OCI-LY7 (cell line): ENCODE results near the gene ADD3. TPM values are rescaled to one million over a fixed set of nuclear protein-coding genes. Genes with fewer than 3 reads are reported as not detected.

Experiments
- BruUV-seq: library from RNA; stranded (reverse); fragments of 400-500 nt; replicated peaks from 2 replicates; lab custom pipeline; 2021; lab: Mats Ljungman, UMichigan
- CTCF ChIA-PET: fragments of 300-600 bp; sonication (Branson Sonifier 250); formaldehyde crosslinking; loops from one replicate; lab custom pipeline; 2022; ENCODE audit warnings: antibody characterized with exemption; ENCODE audit not compliant: unreplicated experiment; lab: Charles Lee
- POLR2A ChIA-PET: fragments of 300-600 bp; sonication (Branson Sonifier 250); formaldehyde crosslinking; loops from one replicate; lab custom pipeline; 2022; ENCODE audit warnings: antibody characterized with exemption; lab: Charles Lee
- DNase-seq: peaks from one replicate; pipeline ENCODE4 v3.0.0-alpha.2; 2015; ENCODE audit warnings: low spot score
- H2AFZ ChIP-seq: fragments of 200-600 bp; sonication (generic), shearing (Covaris generic); 2 replicates; pipeline ENCODE4 v1.6.1; 2014; ENCODE audit warnings: mild to moderate bottlenecking, antibody characterized with exemption, low read length, moderate library complexity
- H3K27ac ChIP-seq: fragments of 200-600 bp; sonication (generic); 2 replicates; pipeline ENCODE4 v1.5.1; 2014; ENCODE audit warnings: mixed run types, low read depth, mild to moderate bottlenecking, moderate library complexity, low read length, inconsistent platforms; ENCODE audit not compliant: poor library complexity, severe bottlenecking
- H3K36me3 ChIP-seq: fragments of 200-600 bp; sonication (generic); 2 replicates; pipeline ENCODE4 v1.6.1; 2014; ENCODE audit warnings: mild to moderate bottlenecking, antibody characterized with exemption, low read length, moderate library complexity, mixed read lengths; ENCODE audit not compliant: insufficient read depth
- H3K4me1 ChIP-seq: fragments of 200-600 bp; sonication (generic); 2 replicates; pipeline ENCODE4 v1.5.1; 2014; ENCODE audit warnings: mild to moderate bottlenecking, low read length; ENCODE audit not compliant: insufficient read depth, poor library complexity, severe bottlenecking
- H3K4me2 ChIP-seq: fragments of 200-600 bp; sonication (generic); 2 replicates; pipeline ENCODE4 v1.6.1; 2014; ENCODE audit warnings: mild to moderate bottlenecking, low read length
- H3K4me3 ChIP-seq: fragments of 200-600 bp; sonication (generic); 2 replicates; pipeline ENCODE4 v1.5.1; 2014; ENCODE audit warnings: mild to moderate bottlenecking, low read depth, low read length; ENCODE audit not compliant: poor library complexity, severe bottlenecking
- H3K79me2 ChIP-seq: fragments of 200-600 bp; sonication (generic); 2 replicates; pipeline ENCODE4 v1.6.1; 2016; ENCODE audit warnings: low read depth, mild to moderate bottlenecking, low read length, moderate library complexity, mixed read lengths; ENCODE audit not compliant: insufficient read depth
- H3K9me2 ChIP-seq: fragments of 200-600 bp; sonication (generic); 2 replicates; pipeline ENCODE4 v1.6.1; 2016; ENCODE audit warnings: mild to moderate bottlenecking, low read length, mixed read lengths; ENCODE audit not compliant: insufficient read depth
- H3K9me3 ChIP-seq: fragments of 200-600 bp; sonication (generic); 2 replicates; pipeline ENCODE4 v1.6.1; 2014; ENCODE audit warnings: mild to moderate bottlenecking, mixed run types, low read length, mixed read lengths
- H4K20me1 ChIP-seq: fragments of 200-600 bp; sonication (generic); 2 replicates; pipeline ENCODE4 v1.6.1; 2014; ENCODE audit warnings: mild to moderate bottlenecking, antibody characterized with exemption, low read length, moderate library complexity, mixed read lengths; ENCODE audit not compliant: insufficient read depth
- CTCF ChIP-seq: fragments of 200-600 bp; sonication (generic); conservative IDR thresholded peaks from 2 replicates; pipeline ENCODE4 v1.5.1; 2014; ENCODE audit warnings: mild to moderate bottlenecking, antibody characterized with exemption, low read length, moderate library complexity, mixed read lengths
- EZH2phosphoT487 ChIP-seq: fragments of 200-600 bp; sonication (generic); IDR thresholded peaks from 2 replicates; pipeline ENCODE4 v1.6.1; 2018; ENCODE audit warnings: low read depth, borderline replicate concordance, mild to moderate bottlenecking, mixed run types, antibody characterized with exemption, low read length, moderate library complexity, mixed read lengths
- intact Hi-C: fragments of 100-400 bp; cut with micrococcal nuclease; formaldehyde crosslinking; loops from one replicate; pipeline ENCODE4 v1.10.0; 2022; ENCODE audit not compliant: unreplicated experiment
- total RNA-seq, 2 experiments: library from RNA; depleted of rRNA in 1 of 2; stranded (reverse); fragments of >200 nt in 1 of 2; shearing (Covaris generic) in 1 of 2; gene quantifications; 2 replicates each; pipeline ENCODE4 v1.2.3, GENCODE V29; 2014 to 2022

The ADD3 gene
- total RNA-seq, 2 experiments from 2014 or later: 75.8 to 89.7 TPM

- CTCF ChIA-PET: no interaction called here
- no peaks in the 10 kb centered on the region for H3K9me3 ChIP-seq
- no peak overlapping the region for H3K4me3 ChIP-seq
- DNase-seq: no peak
- no peaks in the 10 kb centered on the region for H4K20me1 ChIP-seq
- H3K4me1 ChIP-seq: no peaks in the 10 kb centered on the region
- intact Hi-C loops: no loop called here
- POLR2A ChIA-PET: interaction anchor here (0.7 to 1.4 kb wide), 5 partner anchors 12 to 149 kb away, joined by 3 to 4 read pairs (median 4); no protein-coding TSS in a partner anchor
- H3K9me2 ChIP-seq: no peaks in the 10 kb centered on the region
- no peaks in the 10 kb centered on the region for H3K79me2 ChIP-seq
- no peak overlapping the region for H2AFZ ChIP-seq
- H3K27ac ChIP-seq: no peak overlapping the region
- H3K36me3 ChIP-seq: no peaks in the 10 kb centered on the region
- TF ChIP-seq EZH2phosphoT487: no peak
- no peak for TF ChIP-seq CTCF
- BruUV-seq: no TSS peak
- no peak overlapping the region for H3K4me2 ChIP-seq
Observed at GRCh38 chr10:109968953-109969759, 38.6 kb upstream of the ADD3 start.

GRCh38 chr10:109969760-109970346 lies 37.9 kb upstream of the ADD3 start:
- H3K4me3 ChIP-seq: no peak overlapping the region
- POLR2A ChIA-PET: interaction anchor here (0.6 to 0.7 kb wide), 2 partner anchors 13 to 309 kb away, joined by 3 read pairs; no protein-coding TSS in a partner anchor
- H2AFZ ChIP-seq: no peak overlapping the region
- intact Hi-C loops: no loop called here
- no peak overlapping the region for H3K27ac ChIP-seq
- no peaks in the 10 kb centered on the region for H3K4me1 ChIP-seq
- H4K20me1 ChIP-seq: no peaks in the 10 kb centered on the region
- H3K4me2 ChIP-seq: no peak overlapping the region
- H3K79me2 ChIP-seq: no peaks in the 10 kb centered on the region
- H3K9me2 ChIP-seq: no peaks in the 10 kb centered on the region
- no peaks in the 10 kb centered on the region for H3K36me3 ChIP-seq
- TF ChIP-seq EZH2phosphoT487: no peak
- TF ChIP-seq CTCF: no peak
- no peak for DNase-seq
- no TSS peak for BruUV-seq
- CTCF ChIA-PET: no interaction called here
- no peaks in the 10 kb centered on the region for H3K9me3 ChIP-seq

GRCh38 chr10:109971634-109972033 lies 36.1 kb upstream of the ADD3 start:
- no TSS peak for BruUV-seq
- intact Hi-C loops: no loop called here
- Histone ChIP-seq H3K9me3 (no peaks in the 10 kb centered on the region), H2AFZ (no peak overlapping the region), H3K9me2 (no peaks in the 10 kb centered on the region), H3K4me3 (no peak overlapping the region), H3K36me3 (no peaks in the 10 kb centered on the region), H4K20me1 (no peaks in the 10 kb centered on the region), H3K27ac (no peak overlapping the region), H3K4me2 (no peak overlapping the region), H3K4me1 (no peaks in the 10 kb centered on the region), H3K79me2 (no peaks in the 10 kb centered on the region)
- no peak for DNase-seq
- CTCF ChIA-PET: no interaction called here
- no peak for TF ChIP-seq EZH2phosphoT487
- no peak for TF ChIP-seq CTCF
- POLR2A ChIA-PET: interaction anchor here (0.6 to 1.1 kb wide), 2 partner anchors 8 to 40 kb away, joined by 3 read pairs; no protein-coding TSS in a partner anchor
